Left ventricle myocardium inferior (tissue), 1 donor: ENCODE measurements around the gene CACUL1. TPM values are rescaled to one million over a fixed set of nuclear protein-coding genes. Genes with fewer than 3 reads are reported as not detected.
"Not testable (repeated sequence)": the region's sequence is repeated elsewhere in the genome, so short reads cannot be mapped to it uniquely, and the experiment has no call there.

ENCODE experiments used
- DNase-seq: peaks from one replicate; pipeline ENCODE4 v3.0.0-alpha.2; 2020
- H3K27ac ChIP-seq: fragments of 200-600 bp; replicated peaks from 2 replicates; pipeline ENCODE4 v1.8.0; 2021
- H3K27me3 ChIP-seq: fragments of 200-600 bp; 2 replicates; pipeline ENCODE4 v1.8.0; 2021; ENCODE audit warnings: low read depth
- H3K36me3 ChIP-seq: fragments of 200-600 bp; 2 replicates; pipeline ENCODE4 v1.8.0; 2021
- H3K4me1 ChIP-seq: fragments of 200-600 bp; 2 replicates; pipeline ENCODE4 v1.8.0; 2021
- H3K4me3 ChIP-seq: fragments of 200-600 bp; 2 replicates; pipeline ENCODE4 v1.8.0; 2021; ENCODE audit warnings: mild to moderate bottlenecking, moderate library complexity
- H3K9me3 ChIP-seq: fragments of 200-600 bp; replicated peaks from 2 replicates; pipeline ENCODE4 v1.8.0; 2021
- CTCF ChIP-seq: fragments of 200-600 bp; IDR thresholded peaks from 2 replicates; pipeline ENCODE4 v1.8.0; 2021; ENCODE audit warnings: antibody characterized with exemption, mild to moderate bottlenecking, borderline replicate concordance
- intact Hi-C: fragments of 100-400 bp; cut with micrococcal nuclease; formaldehyde crosslinking; loops from one replicate; pipeline ENCODE4 v1.11.0; 2022
- total RNA-seq: library from RNA; stranded (reverse); fragmentation: NEBNext Ultra II Directional; extraction: Animal tissue kit (Norgen Biotek cat#: 25700); gene quantifications from one replicate; pipeline ENCODE4 v1.2.1, GENCODE V29; 2021
- donor health status: DM: no; HTN: yes; CAD: no; lungs with severe emphysema.

CACUL1 gene
- total RNA-seq, 1 donor from 2014 or later, result 27.4 TPM

- no peak overlapping the region for H3K4me3 ChIP-seq
- DNase-seq, result no peak
- peaks cover 39% of the 10 kb centered on the region for H3K27me3 ChIP-seq
- peaks cover 20% of the 10 kb centered on the region for H3K9me3 ChIP-seq
- H3K27ac ChIP-seq, result no peak overlapping the region
- intact Hi-C loops, result no loop called here
- TF ChIP-seq CTCF, result no peak
- peaks cover 14% of the 10 kb centered on the region for H3K4me1 ChIP-seq
- no peaks in the 10 kb centered on the region for H3K36me3 ChIP-seq
These were observed 90.4 kb downstream of the CACUL1 start for GRCh38 chr10:118664321-118664720.

- Histone ChIP-seq H3K27me3 (peaks cover 48% of the 10 kb centered on the region), H3K4me1 (peaks cover 3% of the 10 kb centered on the region), H3K4me3 (no peak overlapping the region), H3K9me3 (peaks cover 32% of the 10 kb centered on the region), H3K27ac (no peak overlapping the region), H3K36me3 (no peaks in the 10 kb centered on the region)
- intact Hi-C loops, result no loop called here
- no peak for TF ChIP-seq CTCF
- no peak for DNase-seq
These were observed 91.6 kb downstream of the CACUL1 start for GRCh38 chr10:118663176-118663575.

GRCh38 chr10:118662228-118663035, 92.3 kb downstream of the CACUL1 start:
- H3K27me3 ChIP-seq, result peaks cover 51% of the 10 kb centered on the region
- no peaks in the 10 kb centered on the region for H3K4me1 ChIP-seq
- DNase-seq, result no peak
- H3K27ac ChIP-seq, result no peak overlapping the region
- no peak overlapping the region for H3K4me3 ChIP-seq
- intact Hi-C loops, result no loop called here
- H3K36me3 ChIP-seq, result no peaks in the 10 kb centered on the region
- no peak for TF ChIP-seq CTCF
- H3K9me3 ChIP-seq, result peaks cover 33% of the 10 kb centered on the region

GRCh38 chr10:118658762-118659161, 96.0 kb downstream of the CACUL1 start:
- TF ChIP-seq CTCF, result no peak
- Histone ChIP-seq H3K27ac (no peak overlapping the region), H3K4me3 (no peak overlapping the region), H3K36me3 (no peaks in the 10 kb centered on the region), H3K4me1 (no peaks in the 10 kb centered on the region), H3K9me3 (peaks cover 51% of the 10 kb centered on the region), H3K27me3 (peaks cover 41% of the 10 kb centered on the region)
- DNase-seq, result no peak
- intact Hi-C loops, result no loop called here

- DNase-seq, result not testable (repeated sequence)
- H3K9me3 ChIP-seq, result peaks cover 51% of the 10 kb centered on the region
These were observed 96.6 kb downstream of the CACUL1 start for GRCh38 chr10:118658168-118658567.

GRCh38 chr10:118645294-118645693, 109.5 kb downstream of the CACUL1 start:
- H3K36me3 ChIP-seq, H3K4me1 ChIP-seq, H3K27ac ChIP-seq, H3K4me3 ChIP-seq, intact Hi-C loops, DNase-seq: not testable (repeated sequence)
- Histone ChIP-seq H3K27me3 (peaks cover 37% of the 10 kb centered on the region), H3K9me3 (peaks cover 12% of the 10 kb centered on the region)

More at GRCh38 chr10:118658168-118658567, 96.6 kb downstream of the CACUL1 start:
- intact Hi-C loops, H3K4me3 ChIP-seq, H3K36me3 ChIP-seq, H3K27ac ChIP-seq, H3K4me1 ChIP-seq: not testable (repeated sequence)
- H3K27me3 ChIP-seq, result peaks cover 35% of the 10 kb centered on the region
